ENCODE results near the gene DPH6. TPM values are rescaled to one million over a fixed set of nuclear protein-coding genes. Genes with fewer than 3 reads are reported as not detected.

The DPH6 gene
- polyA plus RNA-seq, 2 of the 4 experiments (the other 2 are of a cell fraction) = 11.0 to 33.6 TPM

- Histone ChIP-seq H3K4me3 (no peak overlapping the region), H3K27ac (no peak overlapping the region), H3K4me2 (no peak overlapping the region), H3K9me3 (no peaks in the 10 kb centered on the region), H3K4me1 (no peaks in the 10 kb centered on the region)
- ATAC-seq (no peak), DNase-seq (ENCODE audit: low read depth in 1 of 2, low spot score in 1 of 2) (no peak), FAIRE-seq (no peak)
- WGBS (ENCODE audit: missing lambda C conversion rate) = 96% methylated on average over 4 of the region's 4 CpGs
- POLR2A ChIA-PET = no interaction called here
- TF ChIP-seq RAD21 (conservative IDR thresholded peaks at IDR 0.05 in 1 of 2, IDR thresholded peaks at IDR 0.05 in 1 of 2) = no peak
- TF ChIP-seq PHF8 (IDR thresholded peaks at IDR 0.05; ENCODE audit: borderline replicate concordance, low read depth) = no peak
- TF ChIP-seq MYC (IDR thresholded peaks at IDR 0.05; ENCODE audit: borderline replicate concordance, low read length) = no peak
- TF ChIP-seq KDM1A (IDR thresholded peaks at IDR 0.05; ENCODE audit: low read depth) = no peak
- TF ChIP-seq, protein P1, sequence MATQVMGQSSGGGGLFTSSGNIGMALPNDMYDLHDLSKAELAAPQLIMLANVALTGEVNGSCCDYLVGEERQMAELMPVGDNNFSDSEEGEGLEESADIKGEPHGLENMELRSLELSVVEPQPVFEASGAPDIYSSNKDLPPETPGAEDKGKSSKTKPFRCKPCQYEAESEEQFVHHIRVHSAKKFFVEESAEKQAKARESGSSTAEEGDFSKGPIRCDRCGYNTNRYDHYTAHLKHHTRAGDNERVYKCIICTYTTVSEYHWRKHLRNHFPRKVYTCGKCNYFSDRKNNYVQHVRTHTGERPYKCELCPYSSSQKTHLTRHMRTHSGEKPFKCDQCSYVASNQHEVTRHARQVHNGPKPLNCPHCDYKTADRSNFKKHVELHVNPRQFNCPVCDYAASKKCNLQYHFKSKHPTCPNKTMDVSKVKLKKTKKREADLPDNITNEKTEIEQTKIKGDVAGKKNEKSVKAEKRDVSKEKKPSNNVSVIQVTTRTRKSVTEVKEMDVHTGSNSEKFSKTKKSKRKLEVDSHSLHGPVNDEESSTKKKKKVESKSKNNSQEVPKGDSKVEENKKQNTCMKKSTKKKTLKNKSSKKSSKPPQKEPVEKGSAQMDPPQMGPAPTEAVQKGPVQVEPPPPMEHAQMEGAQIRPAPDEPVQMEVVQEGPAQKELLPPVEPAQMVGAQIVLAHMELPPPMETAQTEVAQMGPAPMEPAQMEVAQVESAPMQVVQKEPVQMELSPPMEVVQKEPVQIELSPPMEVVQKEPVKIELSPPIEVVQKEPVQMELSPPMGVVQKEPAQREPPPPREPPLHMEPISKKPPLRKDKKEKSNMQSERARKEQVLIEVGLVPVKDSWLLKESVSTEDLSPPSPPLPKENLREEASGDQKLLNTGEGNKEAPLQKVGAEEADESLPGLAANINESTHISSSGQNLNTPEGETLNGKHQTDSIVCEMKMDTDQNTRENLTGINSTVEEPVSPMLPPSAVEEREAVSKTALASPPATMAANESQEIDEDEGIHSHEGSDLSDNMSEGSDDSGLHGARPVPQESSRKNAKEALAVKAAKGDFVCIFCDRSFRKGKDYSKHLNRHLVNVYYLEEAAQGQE (IDR thresholded peaks at IDR 0.05) = no peak
- TF ChIP-seq JUNB (IDR thresholded peaks at IDR 0.05) = no peak
- no peak for TF ChIP-seq PBX3 (IDR thresholded peaks at IDR 0.05)
- TF ChIP-seq HMGXB4 (CRISPR knock-in tag; IDR thresholded peaks at IDR 0.05; ENCODE audit: borderline replicate concordance) = no peak
- no peak for TF ChIP-seq HOXA7 (CRISPR knock-in tag; IDR thresholded peaks at IDR 0.05)
- TF ChIP-seq ZSCAN20 (CRISPR knock-in tag; IDR thresholded peaks at IDR 0.05) = no peak
- no peak for TF ChIP-seq ATOH8 (CRISPR knock-in tag; IDR thresholded peaks at IDR 0.05; ENCODE audit: low read depth)
- TF ChIP-seq, protein P2, sequence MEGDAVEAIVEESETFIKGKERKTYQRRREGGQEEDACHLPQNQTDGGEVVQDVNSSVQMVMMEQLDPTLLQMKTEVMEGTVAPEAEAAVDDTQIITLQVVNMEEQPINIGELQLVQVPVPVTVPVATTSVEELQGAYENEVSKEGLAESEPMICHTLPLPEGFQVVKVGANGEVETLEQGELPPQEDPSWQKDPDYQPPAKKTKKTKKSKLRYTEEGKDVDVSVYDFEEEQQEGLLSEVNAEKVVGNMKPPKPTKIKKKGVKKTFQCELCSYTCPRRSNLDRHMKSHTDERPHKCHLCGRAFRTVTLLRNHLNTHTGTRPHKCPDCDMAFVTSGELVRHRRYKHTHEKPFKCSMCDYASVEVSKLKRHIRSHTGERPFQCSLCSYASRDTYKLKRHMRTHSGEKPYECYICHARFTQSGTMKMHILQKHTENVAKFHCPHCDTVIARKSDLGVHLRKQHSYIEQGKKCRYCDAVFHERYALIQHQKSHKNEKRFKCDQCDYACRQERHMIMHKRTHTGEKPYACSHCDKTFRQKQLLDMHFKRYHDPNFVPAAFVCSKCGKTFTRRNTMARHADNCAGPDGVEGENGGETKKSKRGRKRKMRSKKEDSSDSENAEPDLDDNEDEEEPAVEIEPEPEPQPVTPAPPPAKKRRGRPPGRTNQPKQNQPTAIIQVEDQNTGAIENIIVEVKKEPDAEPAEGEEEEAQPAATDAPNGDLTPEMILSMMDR (IDR thresholded peaks at IDR 0.05) = no peak
- TF ChIP-seq, protein P3, sequence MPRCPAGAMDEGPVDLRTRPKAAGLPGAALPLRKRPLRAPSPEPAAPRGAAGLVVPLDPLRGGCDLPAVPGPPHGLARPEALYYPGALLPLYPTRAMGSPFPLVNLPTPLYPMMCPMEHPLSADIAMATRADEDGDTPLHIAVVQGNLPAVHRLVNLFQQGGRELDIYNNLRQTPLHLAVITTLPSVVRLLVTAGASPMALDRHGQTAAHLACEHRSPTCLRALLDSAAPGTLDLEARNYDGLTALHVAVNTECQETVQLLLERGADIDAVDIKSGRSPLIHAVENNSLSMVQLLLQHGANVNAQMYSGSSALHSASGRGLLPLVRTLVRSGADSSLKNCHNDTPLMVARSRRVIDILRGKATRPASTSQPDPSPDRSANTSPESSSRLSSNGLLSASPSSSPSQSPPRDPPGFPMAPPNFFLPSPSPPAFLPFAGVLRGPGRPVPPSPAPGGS (IDR thresholded peaks at IDR 0.05) = no peak
- no peak for TF ChIP-seq RFX5 (IDR thresholded peaks at IDR 0.05)
- TF ChIP-seq CBX2 (IDR thresholded peaks at IDR 0.05; ENCODE audit: borderline replicate concordance, low read depth) = no peak
- TF ChIP-seq GATA3 (IDR thresholded peaks at IDR 0.05; ENCODE audit: borderline replicate concordance) = no peak
- TF ChIP-seq HOXB13 (CRISPR knock-in tag; IDR thresholded peaks at IDR 0.05; ENCODE audit: low read depth) = no peak
- CTCF ChIA-PET = interaction anchor here (1.0 kb wide), 1 partner anchor 9 kb away, joined by 3 read pairs; no protein-coding TSS in a partner anchor
Observed at GRCh38 chr15:35436422-35436821, 109.5 kb downstream of the DPH6 start.

Data from A549 (cell line).